NT2/D1 (cell line): ENCODE results near the gene LRRC73.

ENCODE experiments used
- YY1 ChIP-seq: IDR thresholded peaks from 2 replicates; pipeline ENCODE4 v1.6.1; 2011; ENCODE audit not compliant: insufficient read length, insufficient read depth
- ZNF274 ChIP-seq: IDR thresholded peaks from 2 replicates; pipeline ENCODE4 v1.6.1; 2011; ENCODE audit warnings: mild to moderate bottlenecking, low read depth, low read length

DNA sequence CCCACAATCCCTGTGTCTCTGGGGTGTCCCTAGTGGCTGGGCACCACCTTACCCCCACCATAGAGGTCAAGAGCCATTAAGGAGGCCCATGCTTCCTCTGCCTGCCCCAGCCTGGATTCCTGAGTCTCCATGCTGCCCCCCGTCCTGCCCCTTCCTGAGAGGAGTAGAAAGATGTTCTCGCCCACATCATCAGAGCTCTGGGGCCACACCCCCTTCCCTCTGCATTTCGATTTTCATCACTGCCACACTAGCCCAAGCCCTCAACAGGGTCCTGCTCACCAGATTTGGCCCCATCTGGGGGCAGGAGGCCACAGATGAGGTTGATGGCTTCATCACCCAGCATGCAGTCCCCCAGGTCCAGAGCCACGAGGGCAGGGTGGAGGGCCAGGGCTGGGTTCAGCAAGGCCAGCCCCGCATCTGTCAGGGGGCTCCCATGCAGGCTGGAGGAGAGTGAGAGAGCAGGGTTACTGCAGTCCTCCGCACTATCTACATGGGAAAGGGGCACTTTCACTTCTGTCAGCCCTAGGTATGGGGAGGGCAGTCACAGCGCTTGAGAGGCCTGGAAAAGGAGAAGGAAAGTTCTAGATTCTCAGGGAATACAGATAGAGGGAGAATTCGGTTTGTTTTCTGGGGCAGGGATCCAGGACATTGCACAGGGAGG, 1.5 kb downstream of the LRRC73 start:
- TF ChIP-seq ZNF274, result no peak
- TF ChIP-seq YY1, result no peak
